ENCODE results near the gene ZNF697.
"Not testable (repeated sequence)": the region's sequence is repeated elsewhere in the genome, so short reads cannot be mapped to it uniquely, and the experiment has no call there.

The ZNF697 gene

GRCh38 chr1:119631086-119631432 is 17.0 kb downstream of the ZNF697 start:
- DNase-seq, result no peak

GRCh38 chr1:119626841-119627240 is 21.2 kb downstream of the ZNF697 start:
- no peak for DNase-seq

DNA sequence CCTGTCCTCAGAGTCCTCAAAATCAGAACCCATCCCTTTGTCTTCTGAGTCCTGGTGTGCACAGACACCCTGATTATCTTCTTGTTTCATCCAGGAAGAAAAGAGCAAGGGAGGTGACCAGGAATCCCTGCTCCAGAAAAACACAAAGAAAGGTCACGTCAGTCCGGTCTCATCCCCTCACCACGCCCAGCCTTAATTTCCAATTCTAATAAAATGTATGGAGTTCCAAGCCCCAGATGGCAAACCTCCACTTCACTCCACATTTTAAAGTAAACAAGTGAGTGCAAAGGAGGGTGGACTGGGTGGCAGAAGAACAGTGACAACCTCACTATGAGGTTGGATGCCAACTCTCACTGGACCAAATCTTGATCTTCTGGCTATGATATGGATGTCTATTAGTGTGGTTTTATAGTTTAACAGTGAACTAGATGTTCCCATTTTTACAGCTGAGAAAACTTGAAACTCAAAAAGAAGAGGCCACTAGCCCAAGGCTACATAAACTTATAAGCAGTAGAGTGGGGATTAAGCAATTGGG is 22.0 kb downstream of the ZNF697 start:
- DNase-seq, result no peak

- no peak for DNase-seq
These were observed 24.4 kb downstream of the ZNF697 start for GRCh38 chr1:119623678-119624077.

DNA sequence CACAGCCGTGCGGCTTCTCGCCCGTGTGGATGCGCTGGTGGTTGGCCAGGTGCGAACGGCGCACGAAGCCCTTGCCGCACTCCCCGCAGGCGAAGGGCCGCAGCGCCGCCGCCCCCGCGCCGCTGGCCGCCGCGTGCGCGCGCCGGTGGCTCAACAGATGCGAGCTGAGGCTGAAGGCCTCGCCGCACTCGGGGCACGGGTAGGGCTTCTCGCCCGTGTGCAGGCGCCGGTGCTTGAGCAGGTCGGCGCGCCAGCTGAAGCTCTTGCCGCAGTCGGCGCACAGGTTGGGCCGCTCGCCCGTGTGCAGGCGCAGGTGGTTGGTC is 24.9 kb downstream of the ZNF697 start:
- no peak for DNase-seq

DNA sequence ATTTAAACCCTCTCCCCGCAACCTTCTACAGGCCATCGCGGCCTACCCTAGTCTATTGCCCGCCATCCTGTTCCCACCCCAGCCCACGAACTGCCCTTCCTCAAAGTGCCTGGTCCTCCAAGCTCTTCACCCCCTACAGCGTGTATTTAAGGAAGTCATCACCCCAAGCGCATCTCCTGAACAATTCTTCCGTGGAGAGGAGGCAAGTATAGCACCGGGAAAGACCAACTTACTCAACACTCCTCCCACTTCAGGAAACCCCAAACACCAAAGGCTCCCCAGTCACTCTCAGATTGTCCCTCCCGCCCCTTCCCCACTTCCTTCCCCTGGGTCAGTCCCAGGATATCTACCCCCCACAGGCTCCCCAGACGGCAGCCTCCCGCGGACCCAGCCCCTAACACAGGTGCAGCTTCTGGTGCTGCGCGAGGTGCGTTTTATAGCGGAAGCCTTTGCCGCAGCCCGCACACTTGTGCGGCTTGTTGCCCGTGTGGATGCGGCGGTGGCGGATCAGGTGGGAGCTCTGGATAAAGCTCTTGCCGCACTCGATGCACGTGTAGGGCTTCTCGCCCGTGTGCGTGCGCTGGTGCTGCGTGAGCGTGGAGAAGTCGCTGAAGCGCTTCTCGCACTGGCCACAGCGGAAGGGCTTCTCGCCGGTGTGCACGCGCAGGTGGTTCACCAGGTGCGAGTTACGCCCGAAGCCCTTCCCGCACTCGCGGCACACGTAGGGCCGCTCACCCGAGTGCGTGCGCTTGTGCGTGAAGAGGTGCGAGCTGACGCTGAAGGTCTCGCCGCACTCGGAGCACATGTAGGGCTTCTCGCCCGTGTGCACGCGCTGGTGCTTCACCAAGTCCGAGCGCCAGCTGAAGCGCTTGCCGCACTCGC is 25.5 kb downstream of the ZNF697 start:
- no peak for DNase-seq

- no peak for DNase-seq
These were observed 26.4 kb downstream of the ZNF697 start for GRCh38 chr1:119621705-119622104.

- DNase-seq, result no peak
These were observed 30.0 kb downstream of the ZNF697 start for GRCh38 chr1:119617751-119618691.

GRCh38 chr1:119616748-119617147 is 31.3 kb downstream of the ZNF697 start:
- not testable (repeated sequence) for DNase-seq

GRCh38 chr1:119615100-119615499 is 33.0 kb downstream of the ZNF697 start:
- not testable (repeated sequence) for DNase-seq

GRCh38 chr1:119613769-119614720 is 34.0 kb downstream of the ZNF697 start:
- DNase-seq, result peak; percentile 54

- peak; percentile 45 for DNase-seq
These were observed 36.4 kb downstream of the ZNF697 start for GRCh38 chr1:119611701-119612113.

DNA sequence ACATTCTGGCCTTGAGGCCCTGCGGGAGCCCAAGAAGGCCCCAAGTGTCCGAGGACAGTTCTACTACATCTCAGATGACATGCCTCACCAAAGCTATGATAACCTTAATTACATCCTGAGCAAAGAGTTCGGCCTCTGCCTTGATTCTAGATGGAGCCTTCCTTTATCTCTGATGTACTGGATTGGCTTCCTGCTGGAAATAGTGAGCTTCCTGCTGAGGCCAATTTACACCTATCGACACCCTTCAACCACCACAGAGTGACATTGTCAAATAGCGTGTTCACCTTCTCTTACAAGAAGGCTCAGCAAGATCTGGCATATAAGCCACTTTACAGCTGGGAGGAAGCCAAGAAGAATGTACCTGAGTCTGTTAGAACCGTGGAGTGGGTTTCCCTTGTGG is 39.2 kb downstream of the ZNF697 start:
- DNase-seq, result not testable (repeated sequence)

DNA sequence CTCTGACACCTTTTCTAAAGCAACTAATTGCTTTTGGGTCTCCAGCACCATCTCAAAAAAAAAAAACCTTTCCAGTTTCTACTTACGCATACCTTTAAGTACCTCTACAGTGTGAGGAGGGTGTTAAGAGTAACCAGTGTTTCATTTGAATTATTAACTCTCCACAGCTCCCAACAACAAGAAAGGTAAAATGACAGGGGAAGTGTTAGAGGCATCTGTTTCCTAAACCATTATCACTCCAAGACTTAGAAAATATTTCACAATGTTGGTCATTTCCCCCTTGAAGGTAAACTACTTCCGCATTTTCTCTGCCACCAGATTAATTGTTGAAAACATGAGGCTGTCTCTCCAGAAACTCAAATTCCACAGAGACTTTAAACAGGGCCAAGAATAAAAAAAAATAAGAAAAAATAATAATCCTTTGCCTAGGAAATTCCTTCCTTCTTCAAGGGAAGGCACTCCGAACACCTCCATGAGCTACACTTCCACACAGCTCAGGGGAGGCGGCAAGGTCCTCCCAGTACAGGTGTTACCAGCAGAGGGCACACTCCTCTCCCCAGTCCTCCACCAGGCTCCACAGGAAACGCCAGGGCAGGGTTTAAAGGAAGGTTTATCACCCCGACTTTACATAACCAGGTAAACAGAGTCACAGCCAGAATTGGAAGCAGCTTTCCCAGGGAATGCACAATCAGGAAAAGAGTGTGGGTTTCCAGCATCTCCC is 40.8 kb downstream of the ZNF697 start:
- not testable (repeated sequence) for DNase-seq

DNA sequence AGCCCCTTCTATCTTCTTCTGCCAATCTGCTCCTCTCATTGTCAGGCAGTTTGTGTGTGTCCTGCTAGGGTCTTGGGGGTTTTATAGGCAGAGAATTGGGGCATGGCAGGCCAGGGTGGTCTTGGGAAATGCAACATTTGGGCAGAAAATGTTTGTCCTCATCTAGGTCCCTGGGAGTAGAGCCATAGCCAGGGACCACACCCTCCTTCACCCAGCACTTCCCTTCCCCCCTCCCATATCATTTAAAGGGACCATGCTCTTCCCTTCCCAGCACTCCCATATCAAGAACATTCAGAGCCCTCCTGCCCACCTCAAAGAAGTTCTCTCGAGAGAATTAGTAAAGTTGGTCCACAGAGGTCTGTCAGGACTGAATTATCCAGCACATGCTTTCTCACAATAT is 41.7 kb downstream of the ZNF697 start:
- DNase-seq, result no peak

GRCh38 chr1:119605686-119606085 is 42.4 kb downstream of the ZNF697 start:
- DNase-seq, result no peak

- not testable (repeated sequence) for DNase-seq
These were observed 43.0 kb downstream of the ZNF697 start for GRCh38 chr1:119605080-119605479.

GRCh38 chr1:119603695-119604094 is 44.4 kb downstream of the ZNF697 start:
- no peak for DNase-seq

- DNase-seq, result not testable (repeated sequence)
These were observed 44.8 kb downstream of the ZNF697 start for GRCh38 chr1:119603241-119603640.

DNA sequence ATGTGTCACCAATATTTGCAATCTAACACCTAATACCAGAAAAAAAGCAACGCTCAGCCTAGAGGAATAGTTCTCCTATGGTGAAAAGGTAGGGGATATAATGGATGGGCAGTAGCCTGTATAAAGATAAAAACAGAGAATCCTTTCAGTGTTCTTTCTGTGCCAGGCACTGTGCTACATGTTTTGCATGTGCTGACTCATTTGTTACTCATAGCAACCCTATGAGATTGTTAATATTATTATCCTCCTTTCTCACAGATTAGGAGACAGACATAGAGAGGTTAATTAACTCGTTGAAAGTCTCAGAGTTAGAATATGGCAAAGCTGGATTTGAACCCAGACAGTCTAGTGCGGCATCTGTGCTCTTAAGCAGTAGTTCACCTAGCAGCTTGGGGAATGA is 45.3 kb downstream of the ZNF697 start:
- DNase-seq, result not testable (repeated sequence)

- no peak for DNase-seq
These were observed 45.9 kb downstream of the ZNF697 start for GRCh38 chr1:119602169-119602568.

DNA sequence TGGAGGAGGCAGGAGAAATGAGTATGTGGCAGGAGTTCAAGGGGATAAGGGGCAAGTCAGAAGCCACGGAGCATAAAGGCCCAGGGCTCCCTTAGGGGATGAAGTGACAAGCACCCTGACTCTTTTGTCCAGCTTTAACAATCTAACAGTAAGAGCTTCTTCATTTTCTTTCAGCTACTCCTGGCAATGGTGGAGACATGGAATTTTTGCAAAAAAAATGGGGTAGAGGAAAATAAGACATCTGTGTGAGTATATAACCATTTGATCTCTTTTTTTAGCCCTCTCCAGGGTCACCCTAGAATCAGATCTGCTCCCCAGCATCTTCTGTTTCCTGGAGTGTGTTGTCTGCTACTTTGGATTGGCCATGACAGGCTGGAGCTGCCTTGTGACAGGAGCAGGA is 47.1 kb downstream of the ZNF697 start:
- DNase-seq, result no peak
